NK-92 (cell line): ENCODE data around the gene MVP.
"Not testable (repeated sequence)": the region's sequence is repeated elsewhere in the genome, so short reads cannot be mapped to it uniquely, and the experiment has no call there.

Experiments
- DNase-seq: peaks from one replicate; lab custom pipeline; 2025; ENCODE audit not compliant: unreplicated experiment; lab: John Stamatoyannopoulos, UW

MVP gene

DNA sequence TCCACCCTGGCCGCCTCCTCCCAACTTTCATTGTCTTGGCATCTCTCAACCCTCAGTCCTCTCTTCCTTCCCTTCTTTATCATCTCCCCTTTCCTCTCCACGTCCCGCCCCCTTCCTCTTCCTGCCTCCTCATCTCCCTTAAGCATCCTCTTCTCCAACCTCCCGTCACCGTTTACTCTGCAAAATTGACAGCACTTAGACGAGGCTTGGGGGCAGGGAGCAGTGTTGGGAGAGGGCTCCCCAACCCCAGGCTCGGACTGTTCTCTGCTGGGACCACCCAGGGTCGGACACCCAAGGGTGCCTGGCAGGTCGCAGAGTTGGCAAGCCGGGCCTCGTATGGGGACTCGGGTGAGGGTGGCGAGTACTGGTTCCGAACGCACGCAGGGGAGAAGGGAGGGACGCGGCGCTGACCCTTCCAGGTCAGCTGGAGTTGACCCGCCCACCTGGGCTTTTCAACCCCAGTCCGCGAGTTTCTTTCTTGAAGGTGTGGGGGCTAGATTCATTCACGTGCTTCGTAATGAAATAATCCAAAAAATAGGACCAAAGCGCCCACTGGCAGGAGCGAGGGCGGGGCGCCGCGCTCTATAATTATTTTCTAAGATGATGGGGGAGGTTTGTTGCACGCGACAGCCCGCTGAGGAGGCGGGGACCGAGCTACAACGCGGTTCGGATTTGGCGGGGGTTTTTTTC lies 5.1 kb upstream of the MVP start:
- DNase-seq = no peak

- peak; percentile 83 for DNase-seq
Observed at GRCh38 chr16:29815793-29816693, 4.2 kb upstream of the MVP start, which contains the start of gene PAGR1. PAGR1 (plus strand) TSS chr16:29816152; CDS start chr16:29816526, 374 bp downstream.

DNA sequence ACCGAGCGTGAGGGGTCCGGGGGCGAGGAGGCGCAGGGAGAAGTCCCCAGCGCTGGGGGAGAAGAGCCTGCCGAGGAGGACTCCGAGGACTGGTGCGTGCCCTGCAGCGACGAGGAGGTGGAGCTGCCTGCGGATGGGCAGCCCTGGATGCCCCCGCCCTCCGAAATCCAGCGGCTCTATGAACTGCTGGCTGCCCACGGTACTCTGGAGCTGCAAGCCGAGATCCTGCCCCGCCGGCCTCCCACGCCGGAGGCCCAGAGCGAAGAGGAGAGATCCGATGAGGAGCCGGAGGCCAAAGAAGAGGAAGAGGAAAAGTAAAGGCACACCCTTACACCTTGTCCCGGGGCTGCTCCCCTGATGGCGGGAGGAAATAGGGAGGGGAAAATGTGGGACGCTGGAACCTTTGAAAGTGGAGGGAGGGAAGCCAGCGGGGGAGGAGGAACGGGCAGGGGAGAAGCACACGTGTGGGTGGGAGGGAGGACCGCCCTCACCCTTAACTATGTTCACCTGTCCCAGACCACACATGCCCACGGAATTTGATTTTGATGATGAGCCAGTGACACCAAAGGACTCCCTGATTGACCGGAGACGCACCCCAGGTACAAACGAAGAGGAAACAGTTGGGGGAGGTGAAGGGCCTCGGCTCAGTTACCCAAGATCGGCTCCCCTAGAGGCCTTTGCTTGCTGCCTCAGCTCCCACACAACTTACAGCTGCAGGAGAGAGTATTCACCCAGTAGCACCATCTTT lies 3.4 kb upstream of the MVP start:
- no peak for DNase-seq

GRCh38 chr16:29818082-29818481 lies 2.2 kb upstream of the MVP start:
- no peak for DNase-seq

- no peak for DNase-seq
Observed at GRCh38 chr16:29819506-29819905, 756 bp upstream of the MVP start.

DNA sequence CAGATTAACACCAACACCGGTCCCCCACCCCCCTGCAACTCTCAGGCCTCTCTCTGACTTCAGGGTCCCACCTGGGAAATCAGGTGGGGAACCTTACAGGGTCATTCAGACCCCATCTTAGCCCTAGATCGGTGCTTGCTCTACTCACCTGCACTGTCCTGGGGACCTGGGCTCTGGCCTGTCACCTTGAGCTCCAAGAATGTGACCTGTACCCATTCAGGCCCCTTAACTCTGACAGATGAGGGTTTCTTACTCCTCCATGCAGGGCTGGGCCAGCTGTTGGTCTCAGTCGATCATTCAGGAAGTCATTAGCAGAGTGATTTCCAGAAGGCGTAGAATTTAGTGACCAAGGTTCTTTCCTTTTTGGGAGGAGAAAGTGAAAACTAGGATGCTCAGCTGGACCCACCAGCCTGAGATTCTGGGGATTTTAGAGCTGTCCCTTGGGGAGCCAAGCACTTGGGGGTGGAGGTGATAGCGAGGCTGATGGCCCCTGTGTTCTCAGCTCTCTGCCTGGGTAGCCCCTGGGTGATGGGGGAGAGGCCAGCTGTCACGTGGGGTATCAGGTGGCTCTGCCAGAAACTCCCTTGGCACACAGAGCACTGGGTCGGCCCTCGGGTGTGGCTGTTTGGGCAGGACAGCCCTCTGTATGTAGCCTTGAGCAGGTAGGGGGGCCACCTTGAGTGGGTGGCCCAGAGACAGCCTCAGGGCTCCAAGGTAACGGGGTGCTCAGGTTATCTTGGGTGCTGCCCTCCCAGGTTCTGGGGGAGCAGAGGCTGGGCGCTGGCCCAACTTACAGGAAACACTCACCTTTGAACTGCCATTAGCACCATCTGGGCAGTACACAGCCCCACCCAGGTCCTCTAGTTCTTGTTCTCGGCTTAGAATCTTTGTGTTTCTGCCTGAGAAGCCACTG lies 724 bp downstream of the MVP start:
- DNase-seq = no peak

DNA sequence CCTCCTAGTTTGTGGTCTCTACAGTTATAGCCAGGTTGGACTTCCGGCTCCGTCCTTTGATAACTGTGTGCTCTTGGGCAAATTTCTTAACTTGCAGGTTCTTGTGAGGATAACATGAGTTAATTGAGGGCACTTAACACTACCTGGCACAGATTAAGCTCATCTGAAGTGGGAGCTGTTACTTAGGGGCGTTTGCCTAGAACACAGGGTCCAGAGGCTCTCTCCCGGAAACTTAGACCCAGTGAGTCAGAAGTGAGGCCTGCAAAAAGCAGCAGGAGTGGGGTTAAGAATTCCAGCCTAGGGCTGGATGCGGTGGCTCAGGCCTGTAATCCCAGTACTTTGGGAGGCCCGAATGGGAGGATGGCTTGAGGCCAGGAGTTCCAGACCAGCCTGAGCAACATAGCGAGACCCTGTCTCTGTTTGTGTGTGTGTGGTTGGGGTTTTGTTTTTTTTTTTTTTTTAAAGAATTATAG lies 1.4 kb downstream of the MVP start:
- DNase-seq = no peak

DNA sequence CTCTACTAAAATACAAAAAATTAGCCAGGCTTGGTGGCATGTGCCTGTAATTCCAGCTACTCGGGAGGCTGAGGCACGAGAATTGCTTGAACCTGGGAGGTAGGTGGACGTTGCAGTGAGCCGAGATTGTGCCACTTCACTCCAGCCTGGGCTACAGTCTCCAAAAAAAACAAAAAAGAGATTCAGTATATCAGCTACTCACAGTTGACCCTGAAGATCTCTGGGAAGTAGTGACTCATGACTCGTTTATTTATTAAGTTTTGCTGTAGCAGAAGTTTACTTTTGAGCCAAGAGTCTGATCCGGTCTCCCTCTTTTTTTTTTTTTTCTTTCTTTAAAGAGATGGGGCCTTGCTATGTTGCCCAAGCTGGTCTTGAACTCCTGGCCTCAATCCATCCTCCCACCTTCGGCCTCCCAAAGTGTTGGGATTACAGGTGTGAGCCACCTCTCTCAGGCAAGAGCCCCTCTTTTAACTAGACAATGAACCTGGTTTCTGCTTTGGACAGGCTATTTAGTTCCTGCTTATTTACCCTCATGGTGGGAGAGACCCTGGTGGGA lies 4.4 kb downstream of the MVP start:
- no peak for DNase-seq

GRCh38 chr16:29825145-29826044 lies 5.1 kb downstream of the MVP start:
- DNase-seq = no peak

GRCh38 chr16:29826342-29826695 lies 6.1 kb downstream of the MVP start:
- DNase-seq = no peak

GRCh38 chr16:29830774-29831173 lies 10.5 kb downstream of the MVP start:
- no peak for DNase-seq

- DNase-seq = no peak
Observed at GRCh38 chr16:29831490-29831889, 11.2 kb downstream of the MVP start.

DNA sequence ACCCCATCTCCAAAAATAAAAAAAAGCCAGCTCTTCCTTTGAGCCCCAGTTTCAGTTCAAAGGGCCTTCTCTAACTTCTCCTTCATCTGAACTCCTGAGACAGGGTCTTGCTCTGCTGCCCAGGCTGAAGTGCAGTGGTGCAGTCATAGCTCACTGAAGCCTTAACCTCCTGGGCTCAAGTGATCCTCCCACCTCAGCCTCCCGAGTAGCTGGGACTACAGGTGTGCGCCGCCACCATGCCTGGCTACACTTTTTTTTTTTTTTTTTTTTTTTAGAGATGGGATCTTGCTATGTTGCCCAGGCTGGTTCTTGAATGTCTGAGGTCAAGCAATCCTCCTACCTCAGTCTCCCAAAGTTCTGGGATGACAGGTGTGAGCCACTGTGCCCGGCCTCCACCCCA lies 13.0 kb downstream of the MVP start:
- not testable (repeated sequence) for DNase-seq

GRCh38 chr16:29834079-29834478 lies 13.8 kb downstream of the MVP start:
- no peak for DNase-seq

- DNase-seq = no peak
Observed at GRCh38 chr16:29835926-29836325, 15.7 kb downstream of the MVP start.

GRCh38 chr16:29836623-29837022 lies 16.4 kb downstream of the MVP start:
- no peak for DNase-seq

DNA sequence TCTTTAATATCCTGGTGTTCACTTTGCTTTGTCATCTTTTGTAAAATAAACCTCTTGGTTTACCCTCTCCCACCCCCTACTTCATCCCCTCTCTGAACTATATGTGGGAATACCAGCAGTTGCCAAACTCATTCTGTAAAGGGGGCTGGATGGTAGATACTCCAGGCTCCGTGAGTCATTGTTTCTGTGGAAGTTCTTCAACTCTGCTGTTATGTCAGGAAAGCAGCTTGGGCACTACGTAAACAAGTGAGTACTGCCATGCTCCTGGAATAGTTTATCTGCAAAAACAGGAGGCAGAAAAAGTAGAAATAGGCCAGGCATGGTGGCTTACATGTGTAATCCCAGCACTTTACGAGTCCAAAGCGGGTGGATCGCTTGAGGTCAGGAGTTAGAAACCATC lies 17.6 kb downstream of the MVP start:
- no peak for DNase-seq

- DNase-seq = no peak
Observed at GRCh38 chr16:29839822-29840221, 19.6 kb downstream of the MVP start.

DNA sequence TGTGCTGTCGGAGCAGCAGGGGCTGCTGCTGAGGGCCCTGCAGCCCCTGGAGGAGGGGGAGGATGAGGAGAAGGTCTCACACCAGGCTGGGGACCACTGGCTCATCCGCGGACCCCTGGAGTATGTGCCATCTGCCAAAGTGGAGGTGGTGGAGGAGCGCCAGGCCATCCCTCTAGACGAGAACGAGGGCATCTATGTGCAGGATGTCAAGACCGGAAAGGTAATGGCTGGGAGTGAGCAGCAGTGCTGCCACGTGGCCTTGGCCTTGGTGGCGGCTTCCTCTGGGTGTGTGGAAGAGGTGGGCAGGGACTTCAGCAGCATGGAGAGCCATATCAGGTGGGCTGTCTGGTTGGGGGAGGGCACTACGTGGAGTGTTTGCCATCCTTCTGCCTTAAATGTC lies 20.0 kb downstream of the MVP start:
- no peak for DNase-seq
